Mammary epithelial cell (primary cell): ENCODE data around the gene BPIFA3.

Experiments used
- CTCF ChIP-seq, 2 donors: IDR thresholded peaks in 1 of 2; conservative IDR thresholded peaks in 1 of 2; 2 replicates each; pipeline ENCODE4 v1.5.1; 2011 to 2012; ENCODE audit warnings: inconsistent platforms in 2 of 2, low read length in 2 of 2, mild to moderate bottlenecking in 2 of 2, control low read depth in 1 of 2, low read depth in 1 of 2; ENCODE audit not compliant: insufficient read depth in 1 of 2; ENCODE audit errors: extremely low read depth in 1 of 2
- EZH2 ChIP-seq: IDR thresholded peaks from 2 replicates; pipeline ENCODE4 v1.6.1; 2012; ENCODE audit warnings: low read length, inconsistent platforms, borderline replicate concordance

GRCh38 chr20:33252460-33252859, 35.3 kb downstream of the BPIFA3 start:
- TF ChIP-seq CTCF (conservative IDR thresholded peaks at IDR 0.05 in 1 of 2, IDR thresholded peaks at IDR 0.05 in 1 of 2; ENCODE audit: extremely low read depth in 1 of 2, insufficient read depth in 1 of 2, low read depth in 1 of 2, low read length in 2 of 2), result no peak
- no peak for TF ChIP-seq EZH2
